Measurements from ENCODE around the gene OR4F29.
"Not testable (repeated sequence)": the region's sequence is repeated elsewhere in the genome, so short reads cannot be mapped to it uniquely, and the experiment has no call there.

Gene OR4F29, protein sequence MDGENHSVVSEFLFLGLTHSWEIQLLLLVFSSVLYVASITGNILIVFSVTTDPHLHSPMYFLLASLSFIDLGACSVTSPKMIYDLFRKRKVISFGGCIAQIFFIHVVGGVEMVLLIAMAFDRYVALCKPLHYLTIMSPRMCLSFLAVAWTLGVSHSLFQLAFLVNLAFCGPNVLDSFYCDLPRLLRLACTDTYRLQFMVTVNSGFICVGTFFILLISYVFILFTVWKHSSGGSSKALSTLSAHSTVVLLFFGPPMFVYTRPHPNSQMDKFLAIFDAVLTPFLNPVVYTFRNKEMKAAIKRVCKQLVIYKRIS

GRCh38 chr1:451578-451977 lies at the start of gene OR4F29:
Gene OR4F29, minus strand, starts transcription at chr1:451678. Its CDS starts 0 bp downstream, at chr1:451678.
- not testable (repeated sequence) for DNase-seq (ENCODE audit: extremely low read depth, low read depth); H3K4me3 ChIP-seq (replicated peaks; ENCODE audit: low read depth, low read length)
